GM19372 (cell line): ENCODE data around the gene MS4A3.
"Not testable (repeated sequence)": the region's sequence is repeated elsewhere in the genome, so short reads cannot be mapped to it uniquely, and the experiment has no call there.

Source experiments
- ATAC-seq: cut with Tn5 transposase; IDR thresholded peaks from one replicate; pipeline ENCODE4 v1.9.1; 2021; ENCODE audit warnings: mild to moderate bottlenecking, low read depth, moderate library complexity; ENCODE audit not compliant: unreplicated experiment

The MS4A3 gene

GRCh38 chr11:60056349-60056969 is at the start of gene MS4A3:
Gene MS4A3, plus strand, starts transcription at chr11:60056665. Its CDS starts 4,496 bp downstream, at chr11:60061161.
- no peak for ATAC-seq

- no peak for ATAC-seq
Observed at GRCh38 chr11:60016881-60017280, 39.6 kb upstream of the MS4A3 start, which contains the start of gene OOSP4B. Gene OOSP4B, plus strand, starts transcription at chr11:60017181.

- ATAC-seq: no peak
Observed at GRCh38 chr11:60018058-60018457, 38.4 kb upstream of the MS4A3 start.

GRCh38 chr11:60020376-60020775 is 36.1 kb upstream of the MS4A3 start:
- ATAC-seq: not testable (repeated sequence)

GRCh38 chr11:60029015-60029632 is 27.3 kb upstream of the MS4A3 start:
- ATAC-seq: no peak

- no peak for ATAC-seq
Observed at GRCh38 chr11:60040109-60040508, 16.4 kb upstream of the MS4A3 start, which contains the start of gene OOSP2. Gene OOSP2, plus strand, starts transcription at chr11:60040409. Its CDS starts 51 bp downstream, at chr11:60040460.

- not testable (repeated sequence) for ATAC-seq
Observed at GRCh38 chr11:60050422-60050821, 6.0 kb upstream of the MS4A3 start.

GRCh38 chr11:60050839-60051238 is 5.6 kb upstream of the MS4A3 start:
- ATAC-seq: not testable (repeated sequence)

GRCh38 chr11:60059052-60059451 is 2.6 kb downstream of the MS4A3 start:
- no peak for ATAC-seq

GRCh38 chr11:60059521-60060240 is 3.2 kb downstream of the MS4A3 start:
- ATAC-seq: no peak

GRCh38 chr11:60064111-60064510 is 7.6 kb downstream of the MS4A3 start:
- ATAC-seq: no peak

- ATAC-seq: no peak
Observed at GRCh38 chr11:60065801-60066200, 9.3 kb downstream of the MS4A3 start.

- ATAC-seq: no peak
Observed at GRCh38 chr11:60069450-60069849, 13.0 kb downstream of the MS4A3 start.

- ATAC-seq: not testable (repeated sequence)
Observed at GRCh38 chr11:60071644-60072043, 15.2 kb downstream of the MS4A3 start.

GRCh38 chr11:60077216-60077817 is 20.9 kb downstream of the MS4A3 start:
- ATAC-seq: no peak

- no peak for ATAC-seq
Observed at GRCh38 chr11:60077981-60078380, 21.5 kb downstream of the MS4A3 start.

- no peak for ATAC-seq
Observed at GRCh38 chr11:60078745-60079144, 22.3 kb downstream of the MS4A3 start.

GRCh38 chr11:60080535-60080934 is 24.1 kb downstream of the MS4A3 start:
- no peak for ATAC-seq

- ATAC-seq: no peak
Observed at GRCh38 chr11:60084631-60085273, 28.3 kb downstream of the MS4A3 start.

- no peak for ATAC-seq
Observed at GRCh38 chr11:60085909-60086308, 29.4 kb downstream of the MS4A3 start.

- ATAC-seq: no peak
Observed at GRCh38 chr11:60087239-60087638, 30.8 kb downstream of the MS4A3 start.
